GM12801 (cell line): Measurements from ENCODE around the gene RPRD1B.

ENCODE experiments used
- TF ChIP-seq, protein P1 (sequence below): IDR thresholded peaks from one replicate; pipeline ENCODE4 v1.5.1; 2011; ENCODE audit warnings: control low read depth; ENCODE audit not compliant: insufficient read length; ENCODE audit errors: extremely low read depth

The RPRD1B gene

DNA sequence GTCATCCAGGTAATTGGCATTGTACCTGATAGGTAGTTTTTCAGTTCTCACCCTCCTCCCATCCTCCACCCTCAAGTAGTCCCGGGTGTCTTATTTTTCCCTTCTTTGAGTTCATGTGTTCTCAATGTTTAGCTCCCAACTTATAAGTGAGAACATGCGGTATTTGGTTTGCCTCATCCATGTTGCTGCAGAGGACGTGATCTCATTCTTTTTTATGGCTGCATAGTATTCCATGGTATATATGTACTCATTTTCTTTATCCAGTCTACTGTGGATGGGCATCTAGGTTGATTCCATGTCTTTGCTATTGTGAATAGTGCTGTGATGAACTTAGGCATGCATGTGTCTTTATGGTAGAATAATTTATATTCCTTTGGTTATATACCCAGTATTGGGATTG is 45.8 kb downstream of the RPRD1B start:
- TF ChIP-seq, protein P1, sequence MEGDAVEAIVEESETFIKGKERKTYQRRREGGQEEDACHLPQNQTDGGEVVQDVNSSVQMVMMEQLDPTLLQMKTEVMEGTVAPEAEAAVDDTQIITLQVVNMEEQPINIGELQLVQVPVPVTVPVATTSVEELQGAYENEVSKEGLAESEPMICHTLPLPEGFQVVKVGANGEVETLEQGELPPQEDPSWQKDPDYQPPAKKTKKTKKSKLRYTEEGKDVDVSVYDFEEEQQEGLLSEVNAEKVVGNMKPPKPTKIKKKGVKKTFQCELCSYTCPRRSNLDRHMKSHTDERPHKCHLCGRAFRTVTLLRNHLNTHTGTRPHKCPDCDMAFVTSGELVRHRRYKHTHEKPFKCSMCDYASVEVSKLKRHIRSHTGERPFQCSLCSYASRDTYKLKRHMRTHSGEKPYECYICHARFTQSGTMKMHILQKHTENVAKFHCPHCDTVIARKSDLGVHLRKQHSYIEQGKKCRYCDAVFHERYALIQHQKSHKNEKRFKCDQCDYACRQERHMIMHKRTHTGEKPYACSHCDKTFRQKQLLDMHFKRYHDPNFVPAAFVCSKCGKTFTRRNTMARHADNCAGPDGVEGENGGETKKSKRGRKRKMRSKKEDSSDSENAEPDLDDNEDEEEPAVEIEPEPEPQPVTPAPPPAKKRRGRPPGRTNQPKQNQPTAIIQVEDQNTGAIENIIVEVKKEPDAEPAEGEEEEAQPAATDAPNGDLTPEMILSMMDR = no peak

DNA sequence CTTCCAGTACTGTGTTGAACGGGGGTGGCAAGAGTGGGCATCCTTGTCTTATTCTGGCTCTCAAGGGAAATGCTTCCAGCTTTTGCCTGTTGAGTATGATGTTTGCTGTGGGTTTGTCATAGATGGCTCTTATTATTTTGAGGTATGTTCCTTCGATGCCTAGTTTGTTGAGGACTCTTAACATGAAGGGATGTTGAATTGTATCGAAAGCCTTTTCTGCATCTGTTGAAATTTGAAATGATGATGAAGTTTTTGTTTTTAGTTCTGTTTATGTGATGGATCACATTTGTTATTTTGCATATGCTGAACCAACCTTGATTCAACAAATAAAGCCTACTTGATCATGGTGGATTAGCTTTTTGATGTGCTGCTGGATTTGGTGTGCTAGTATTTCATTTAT is 48.0 kb downstream of the RPRD1B start:
- TF ChIP-seq, protein P1 = no peak

DNA sequence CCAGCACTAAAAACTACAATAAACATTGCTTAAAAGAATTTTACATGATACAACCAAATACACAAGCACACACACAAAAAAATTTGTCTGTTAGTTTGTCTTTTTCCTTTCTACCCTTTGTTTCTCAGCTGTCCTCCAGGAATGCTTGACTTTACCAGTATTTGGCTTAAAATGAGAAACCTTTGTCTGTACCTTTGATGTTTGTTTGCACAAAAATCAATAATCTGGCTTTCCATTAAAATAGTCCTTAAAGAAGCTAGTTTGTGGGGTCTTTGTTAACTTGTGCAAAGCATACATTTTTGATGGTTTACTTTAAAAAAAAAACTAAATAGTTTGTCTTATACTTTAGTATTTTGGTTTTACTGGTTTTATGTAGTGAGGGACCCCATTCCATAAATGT is 49.3 kb downstream of the RPRD1B start:
- TF ChIP-seq, protein P1 = no peak

DNA sequence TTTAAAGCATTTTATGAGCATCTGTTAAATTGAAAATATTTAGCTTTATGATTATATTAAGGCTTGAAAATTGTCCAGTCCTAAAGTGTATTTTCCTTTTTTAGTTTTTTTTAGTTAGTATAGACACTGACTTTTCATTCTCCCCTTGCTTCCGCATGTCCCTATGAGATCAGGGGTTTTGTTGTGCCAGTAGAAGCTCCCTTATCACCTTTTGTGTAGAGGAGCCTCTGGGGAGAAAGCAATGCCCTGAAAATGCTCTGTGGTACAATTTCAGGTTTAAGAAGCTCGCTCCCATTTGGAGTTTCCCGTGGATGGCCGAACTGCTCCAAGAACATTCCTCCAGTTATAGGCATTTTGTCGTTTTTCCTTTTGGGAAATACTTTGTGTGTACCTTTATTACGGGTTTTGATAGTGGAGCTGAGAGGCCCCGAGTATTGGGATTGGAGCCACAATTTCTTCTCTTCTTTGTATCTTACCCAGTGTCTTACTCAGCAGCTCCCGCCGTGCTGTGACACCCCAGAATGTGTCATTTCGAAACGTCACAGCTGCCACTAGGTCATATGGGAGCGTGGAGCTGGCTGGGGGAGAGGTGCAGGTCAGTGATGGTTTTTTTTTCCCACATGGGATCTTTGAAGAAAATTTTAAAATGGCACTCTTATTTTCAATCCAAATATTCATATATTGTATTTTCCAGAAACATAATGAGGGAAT is 49.9 kb downstream of the RPRD1B start:
- TF ChIP-seq, protein P1 = no peak

DNA sequence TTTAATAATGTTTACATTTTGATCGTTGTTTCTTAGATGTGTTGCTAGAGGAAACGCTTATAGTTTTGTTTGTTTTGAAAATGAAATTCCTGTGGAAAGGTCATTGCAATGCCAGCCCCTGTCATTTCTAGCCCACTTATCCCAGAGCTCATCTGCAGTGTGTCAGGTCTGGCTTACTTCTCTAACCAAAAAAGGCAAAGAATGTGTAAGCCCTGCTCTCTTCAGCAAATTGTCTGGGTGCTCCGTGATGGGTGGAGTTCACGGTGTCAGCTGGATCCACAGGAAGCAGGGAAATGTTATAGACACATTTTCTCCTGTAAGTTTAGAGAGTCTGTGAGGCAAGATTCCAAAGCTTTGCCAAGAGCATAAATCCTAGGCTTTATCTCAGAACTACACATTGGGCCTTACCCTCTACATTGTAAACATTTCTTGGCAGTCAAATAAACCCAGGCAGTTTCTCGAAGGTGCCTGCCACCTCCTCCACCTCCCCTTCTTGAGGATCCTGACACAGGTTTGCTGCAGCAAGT is 50.9 kb downstream of the RPRD1B start:
- TF ChIP-seq, protein P1 = no peak

DNA sequence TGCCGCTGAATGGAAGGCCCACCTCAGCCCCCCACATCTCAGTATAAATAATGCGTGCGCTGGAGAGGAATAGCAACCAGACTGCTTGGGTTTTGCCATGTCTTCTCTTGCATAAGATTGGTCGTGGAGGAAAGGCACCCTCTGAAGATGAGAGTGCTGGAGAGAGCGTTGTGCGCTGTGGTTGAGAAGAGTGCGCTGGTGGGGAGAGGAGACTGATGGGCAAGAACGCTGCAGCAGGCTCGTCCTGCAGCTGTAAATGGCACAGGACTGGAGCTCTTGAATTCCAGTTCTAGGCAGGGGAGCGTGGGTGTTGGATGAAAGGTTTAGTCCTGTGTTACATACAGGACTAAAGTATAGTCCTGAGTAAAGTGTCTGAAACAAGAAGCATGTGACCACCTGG is 51.5 kb downstream of the RPRD1B start:
- TF ChIP-seq, protein P1 = no peak

DNA sequence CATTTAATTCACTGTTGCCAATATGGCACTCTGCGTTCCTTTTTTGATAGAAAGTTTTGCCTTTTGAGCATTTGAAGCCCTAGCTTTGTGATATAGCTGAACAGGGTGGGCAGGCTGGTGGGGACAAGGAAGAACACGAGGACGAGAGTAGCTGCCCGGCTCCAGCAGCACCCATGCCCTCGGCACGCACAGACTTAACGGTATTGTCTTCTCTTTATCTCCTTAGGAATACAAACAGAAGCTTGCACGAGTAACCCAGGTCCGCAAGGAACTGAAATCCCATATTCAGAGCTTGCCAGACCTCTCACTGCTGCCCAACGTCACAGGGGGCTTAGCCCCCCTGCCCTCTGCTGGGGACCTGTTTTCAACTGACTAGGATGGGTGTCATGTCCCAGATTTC is 56.0 kb downstream of the RPRD1B start:
- TF ChIP-seq, protein P1 = no peak
